DND-41 (cell line): Measurements from ENCODE around the gene PACSIN1.

ENCODE experiments used
- ATAC-seq: fragments of 200-7000 bp; cut with Tn5 transposase; 3 replicates; pipeline ENCODE4 v1.9.1; 2021; ENCODE audit warnings: low read depth; ENCODE audit not compliant: insufficient read depth
- DNase-seq: peaks from one replicate; pipeline ENCODE4 v3.0.0-alpha.2; 2020
- H2AFZ ChIP-seq: 2 replicates; pipeline ENCODE4 v1.6.0; 2012; ENCODE audit warnings: low read depth, low read length
- H3K27ac ChIP-seq: 2 replicates; pipeline ENCODE4 v1.5.1; 2012; ENCODE audit warnings: low read length, inconsistent platforms
- H3K27me3 ChIP-seq: fragments of 200-600 bp; sonication (generic); 2 replicates; pipeline ENCODE4 v1.6.0; 2012; ENCODE audit warnings: low read length, mild to moderate bottlenecking, inconsistent platforms; ENCODE audit not compliant: insufficient read depth, poor library complexity
- H3K36me3 ChIP-seq: 2 replicates; pipeline ENCODE4 v1.5.1; 2012; ENCODE audit warnings: low read length, inconsistent platforms; ENCODE audit not compliant: insufficient read depth
- H3K4me1 ChIP-seq: 2 replicates; pipeline ENCODE4 v1.5.1; 2012; ENCODE audit warnings: mild to moderate bottlenecking, low read length; ENCODE audit not compliant: insufficient read depth
- H3K4me2 ChIP-seq: 2 replicates; pipeline ENCODE4 v1.6.0; 2012; ENCODE audit warnings: mild to moderate bottlenecking, moderate library complexity, low read length, inconsistent platforms; ENCODE audit not compliant: insufficient read depth
- H3K4me3 ChIP-seq, 2 experiments: fragments of 200-600 bp in 1 of 2; shearing (Covaris generic) in 1 of 2; 2 replicates each; pipeline ENCODE4 v1.5.1; 2012 to 2016; ENCODE audit warnings: inconsistent platforms in 2 of 2, low read length in 2 of 2, mild to moderate bottlenecking in 2 of 2, low read depth in 1 of 2, moderate library complexity in 1 of 2
- H3K79me2 ChIP-seq: 2 replicates; pipeline ENCODE4 v1.6.0; 2012; ENCODE audit warnings: low read length, inconsistent platforms; ENCODE audit not compliant: insufficient read depth
- H3K9ac ChIP-seq: 2 replicates; pipeline ENCODE4 v1.6.0; 2012; ENCODE audit warnings: low read depth, mild to moderate bottlenecking, inconsistent platforms, low read length, moderate library complexity
- H3K9me3 ChIP-seq: 2 replicates; pipeline ENCODE4 v1.5.1; 2012; ENCODE audit warnings: low read length, moderate library complexity, mild to moderate bottlenecking, inconsistent platforms; ENCODE audit not compliant: insufficient read depth, severe bottlenecking
- H4K20me1 ChIP-seq: 2 replicates; pipeline ENCODE4 v1.6.0; 2012; ENCODE audit warnings: low read length; ENCODE audit not compliant: insufficient read depth
- EZH2 ChIP-seq: IDR thresholded peaks from 3 replicates; pipeline ENCODE4 v1.6.1; 2012; ENCODE audit warnings: borderline replicate concordance, low read depth, mild to moderate bottlenecking, moderate library complexity, low read length, inconsistent platforms; ENCODE audit not compliant: severe bottlenecking
- TF ChIP-seq, protein P1 (sequence below): IDR thresholded peaks from 2 replicates; pipeline ENCODE4 v1.5.1; 2012; ENCODE audit warnings: borderline replicate concordance, low read length, moderate library complexity, mild to moderate bottlenecking; ENCODE audit not compliant: poor library complexity, severe bottlenecking; ENCODE audit errors: extremely low read depth

PACSIN1 gene

DNA sequence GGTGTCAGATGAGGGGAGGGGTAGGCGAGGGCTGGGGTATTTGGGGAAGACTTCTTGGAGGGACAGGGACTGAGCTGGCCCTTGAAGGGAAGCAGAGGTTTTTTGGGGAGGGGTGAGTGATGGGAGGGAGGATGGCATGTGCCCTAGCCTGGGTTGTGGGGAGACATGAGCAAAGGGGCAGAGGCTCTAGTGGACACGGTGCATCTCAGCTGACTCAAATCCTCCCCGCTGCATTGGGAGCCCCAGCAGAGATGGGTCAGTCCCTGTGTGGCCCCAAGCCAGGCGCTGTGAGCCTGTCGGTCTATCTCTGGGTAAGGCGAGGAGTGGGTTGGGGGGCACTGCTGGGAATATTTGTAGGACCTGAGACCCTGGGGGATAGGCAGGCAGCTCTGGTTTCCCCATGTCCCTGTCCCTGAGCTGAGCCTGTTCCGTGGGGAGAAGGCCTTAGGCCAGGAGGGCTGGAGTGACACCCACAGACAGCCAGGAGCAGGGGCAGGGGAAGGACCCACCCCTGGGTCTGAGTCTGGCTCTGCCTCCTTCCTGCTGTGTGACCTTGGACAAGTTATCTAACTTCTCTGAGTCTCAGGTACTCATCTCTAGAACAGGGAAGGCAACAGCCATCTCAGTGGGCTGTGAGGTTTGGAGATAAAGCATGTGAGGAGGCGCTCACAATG is 54.2 kb downstream of the PACSIN1 start:
- Histone ChIP-seq H3K4me2 (no peak overlapping the region), H3K27me3 (no peaks in the 10 kb centered on the region), H4K20me1 (no peaks in the 10 kb centered on the region), H3K9me3 (no peaks in the 10 kb centered on the region), H3K36me3 (no peaks in the 10 kb centered on the region), H2AFZ (no peak overlapping the region), H3K4me1 (no peaks in the 10 kb centered on the region), H3K79me2 (no peaks in the 10 kb centered on the region), H3K27ac (no peak overlapping the region), H3K4me3 (no peak overlapping the region), H3K9ac (no peak overlapping the region)
- ATAC-seq (no peak), DNase-seq (no peak)
- TF ChIP-seq EZH2: no peak
- TF ChIP-seq, protein P1, sequence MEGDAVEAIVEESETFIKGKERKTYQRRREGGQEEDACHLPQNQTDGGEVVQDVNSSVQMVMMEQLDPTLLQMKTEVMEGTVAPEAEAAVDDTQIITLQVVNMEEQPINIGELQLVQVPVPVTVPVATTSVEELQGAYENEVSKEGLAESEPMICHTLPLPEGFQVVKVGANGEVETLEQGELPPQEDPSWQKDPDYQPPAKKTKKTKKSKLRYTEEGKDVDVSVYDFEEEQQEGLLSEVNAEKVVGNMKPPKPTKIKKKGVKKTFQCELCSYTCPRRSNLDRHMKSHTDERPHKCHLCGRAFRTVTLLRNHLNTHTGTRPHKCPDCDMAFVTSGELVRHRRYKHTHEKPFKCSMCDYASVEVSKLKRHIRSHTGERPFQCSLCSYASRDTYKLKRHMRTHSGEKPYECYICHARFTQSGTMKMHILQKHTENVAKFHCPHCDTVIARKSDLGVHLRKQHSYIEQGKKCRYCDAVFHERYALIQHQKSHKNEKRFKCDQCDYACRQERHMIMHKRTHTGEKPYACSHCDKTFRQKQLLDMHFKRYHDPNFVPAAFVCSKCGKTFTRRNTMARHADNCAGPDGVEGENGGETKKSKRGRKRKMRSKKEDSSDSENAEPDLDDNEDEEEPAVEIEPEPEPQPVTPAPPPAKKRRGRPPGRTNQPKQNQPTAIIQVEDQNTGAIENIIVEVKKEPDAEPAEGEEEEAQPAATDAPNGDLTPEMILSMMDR: no peak

DNA sequence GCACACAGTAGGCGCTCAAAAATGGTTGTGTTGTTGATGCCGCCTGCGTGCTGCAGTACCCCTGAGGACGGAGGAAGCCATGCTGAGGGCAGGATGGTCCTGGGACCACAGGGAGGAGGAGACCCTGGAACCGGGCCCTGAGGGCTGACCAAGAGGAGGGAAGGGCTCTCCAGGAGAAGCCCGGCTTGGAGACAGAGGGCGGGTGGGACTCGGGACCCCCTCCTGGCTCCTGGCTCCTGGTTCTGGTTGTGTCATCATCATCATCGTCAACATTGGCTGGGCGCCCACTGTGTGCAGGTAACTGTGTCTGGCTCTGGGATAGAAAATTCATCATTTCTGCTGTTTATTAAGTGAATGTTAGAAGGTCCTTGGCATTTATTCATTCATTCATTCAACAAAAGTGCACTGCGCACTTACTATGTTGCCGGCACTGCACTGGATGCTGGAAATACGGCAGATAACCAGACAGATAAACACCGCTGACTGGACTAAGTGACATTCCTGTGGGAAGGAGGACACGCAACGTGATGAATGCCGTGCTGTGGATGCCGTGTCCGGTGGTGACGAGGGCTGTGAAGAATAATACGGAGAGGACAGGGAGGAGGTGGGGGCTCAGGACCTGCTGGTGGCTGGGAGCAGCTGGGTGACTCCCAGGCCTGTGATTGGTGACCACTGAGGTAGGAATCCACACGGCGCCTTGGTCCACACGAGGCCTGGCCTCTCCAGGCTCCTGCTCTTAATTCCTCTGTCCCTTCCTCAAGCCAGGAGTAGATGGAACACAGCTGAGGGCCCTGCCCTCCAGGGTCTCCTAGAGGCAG is 55.0 kb downstream of the PACSIN1 start:
- TF ChIP-seq, protein P1: no peak
- TF ChIP-seq EZH2: no peak
- no peak overlapping the region for H3K9ac ChIP-seq
- no peaks in the 10 kb centered on the region for H4K20me1 ChIP-seq
- no peaks in the 10 kb centered on the region for H3K9me3 ChIP-seq
- H3K27me3 ChIP-seq: no peaks in the 10 kb centered on the region
- H2AFZ ChIP-seq: no peak overlapping the region
- no peaks in the 10 kb centered on the region for H3K36me3 ChIP-seq
- H3K4me3 ChIP-seq: no peak overlapping the region
- H3K4me1 ChIP-seq: no peaks in the 10 kb centered on the region
- DNase-seq (no peak), ATAC-seq (no peak)
- H3K27ac ChIP-seq: no peak overlapping the region
- H3K4me2 ChIP-seq: no peak overlapping the region
- H3K79me2 ChIP-seq: no peaks in the 10 kb centered on the region

DNA sequence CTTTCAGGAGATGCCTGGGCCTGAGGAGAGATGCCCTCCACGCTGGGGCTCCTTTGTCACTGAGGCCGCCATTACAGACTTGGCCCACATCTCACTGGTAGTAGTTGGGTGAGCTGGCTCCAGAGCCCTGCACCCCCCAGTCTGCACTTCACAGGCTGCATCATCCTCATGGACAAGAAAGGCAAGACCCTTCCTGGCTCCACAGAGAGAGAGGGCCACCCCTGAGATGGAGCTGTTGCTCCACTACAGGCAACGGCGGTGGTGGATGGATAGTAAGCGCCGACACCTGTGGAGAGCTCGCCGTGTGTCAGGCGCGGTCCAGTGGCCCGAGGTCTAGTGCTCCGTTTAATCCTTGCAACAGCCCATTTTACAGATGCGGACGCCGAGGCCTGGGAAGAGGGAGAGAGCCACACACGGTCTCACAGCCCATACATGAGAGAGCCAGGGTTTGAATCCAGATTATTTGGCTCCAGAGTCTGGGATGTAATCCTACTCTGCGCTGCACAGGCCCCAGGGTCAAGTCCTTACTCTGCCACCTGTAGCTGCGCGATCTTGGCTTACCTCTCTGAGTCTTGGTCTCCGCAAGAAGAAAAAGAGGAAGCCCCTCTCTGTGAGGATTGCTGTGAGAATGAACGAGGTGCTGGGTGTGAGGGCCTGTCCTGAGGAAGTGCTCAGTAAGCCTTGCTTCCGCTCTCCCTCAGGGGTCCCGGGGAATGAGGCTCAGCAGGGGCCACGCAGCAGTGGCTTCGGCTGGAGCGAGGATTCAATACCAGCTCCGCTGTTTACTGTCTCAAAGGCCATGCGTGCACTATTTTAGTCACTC is 55.8 kb downstream of the PACSIN1 start:
- no peak for TF ChIP-seq EZH2
- TF ChIP-seq, protein P1: no peak
- DNase-seq: no peak
- H3K27me3 ChIP-seq: no peaks in the 10 kb centered on the region

More for the DNA sequence above, 55.8 kb downstream of the PACSIN1 start:
- no peaks in the 10 kb centered on the region for H3K36me3 ChIP-seq
- no peak overlapping the region for H3K4me3 ChIP-seq
- H3K4me2 ChIP-seq: no peak overlapping the region
- H4K20me1 ChIP-seq: no peaks in the 10 kb centered on the region
- no peaks in the 10 kb centered on the region for H3K79me2 ChIP-seq
- no peaks in the 10 kb centered on the region for H3K9me3 ChIP-seq
- H3K4me1 ChIP-seq: peaks cover 5% of the 10 kb centered on the region
- H3K27ac ChIP-seq: no peak overlapping the region
- no peak overlapping the region for H3K9ac ChIP-seq
- H2AFZ ChIP-seq: no peak overlapping the region
- ATAC-seq: no peak
